Measurements from ENCODE around the gene KRT13. TPM values are rescaled to one million over a fixed set of nuclear protein-coding genes. Genes with fewer than 3 reads are reported as not detected.

KRT13 gene
- total RNA-seq, 1 experiment from 2014 or later, result not detected

DNA sequence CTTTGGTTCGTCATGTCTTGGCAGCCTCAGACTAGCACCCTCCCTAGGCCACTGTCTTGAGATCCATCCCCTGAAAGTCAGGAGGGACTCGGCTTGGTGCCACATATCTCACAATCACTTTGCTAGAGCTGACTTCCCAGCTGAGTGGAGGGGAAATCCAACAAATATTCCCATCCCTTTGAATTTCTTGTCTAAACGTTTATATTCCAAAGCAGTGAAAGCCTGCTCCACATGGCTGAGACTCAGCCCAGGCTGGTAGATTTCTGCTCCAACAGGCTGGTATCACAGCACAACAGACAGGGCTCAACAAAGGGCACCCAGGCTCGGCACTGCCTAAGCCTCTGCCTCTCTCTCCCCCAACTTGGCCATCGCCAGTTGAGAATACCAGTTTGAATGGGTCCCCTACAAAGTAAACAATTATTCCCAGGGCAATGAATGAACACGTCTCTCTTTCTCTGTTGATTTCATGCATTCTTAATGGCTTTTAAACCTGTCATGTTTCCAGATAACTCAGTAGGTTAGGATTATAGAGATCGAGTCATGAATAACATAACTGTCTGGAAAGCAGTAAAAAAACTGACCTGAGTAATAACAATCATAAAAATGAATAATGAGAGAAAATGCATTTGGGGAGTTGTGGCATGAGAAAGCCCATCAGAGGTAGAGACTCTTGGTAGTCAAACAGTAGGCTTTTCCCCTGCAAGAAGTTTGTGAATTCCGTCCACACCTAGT is 1.0 kb downstream of the KRT13 start (continued):
- no peak for TF ChIP-seq FOXP4 (CRISPR knock-in tag; IDR thresholded peaks at IDR 0.05)
- TF ChIP-seq, protein P1, sequence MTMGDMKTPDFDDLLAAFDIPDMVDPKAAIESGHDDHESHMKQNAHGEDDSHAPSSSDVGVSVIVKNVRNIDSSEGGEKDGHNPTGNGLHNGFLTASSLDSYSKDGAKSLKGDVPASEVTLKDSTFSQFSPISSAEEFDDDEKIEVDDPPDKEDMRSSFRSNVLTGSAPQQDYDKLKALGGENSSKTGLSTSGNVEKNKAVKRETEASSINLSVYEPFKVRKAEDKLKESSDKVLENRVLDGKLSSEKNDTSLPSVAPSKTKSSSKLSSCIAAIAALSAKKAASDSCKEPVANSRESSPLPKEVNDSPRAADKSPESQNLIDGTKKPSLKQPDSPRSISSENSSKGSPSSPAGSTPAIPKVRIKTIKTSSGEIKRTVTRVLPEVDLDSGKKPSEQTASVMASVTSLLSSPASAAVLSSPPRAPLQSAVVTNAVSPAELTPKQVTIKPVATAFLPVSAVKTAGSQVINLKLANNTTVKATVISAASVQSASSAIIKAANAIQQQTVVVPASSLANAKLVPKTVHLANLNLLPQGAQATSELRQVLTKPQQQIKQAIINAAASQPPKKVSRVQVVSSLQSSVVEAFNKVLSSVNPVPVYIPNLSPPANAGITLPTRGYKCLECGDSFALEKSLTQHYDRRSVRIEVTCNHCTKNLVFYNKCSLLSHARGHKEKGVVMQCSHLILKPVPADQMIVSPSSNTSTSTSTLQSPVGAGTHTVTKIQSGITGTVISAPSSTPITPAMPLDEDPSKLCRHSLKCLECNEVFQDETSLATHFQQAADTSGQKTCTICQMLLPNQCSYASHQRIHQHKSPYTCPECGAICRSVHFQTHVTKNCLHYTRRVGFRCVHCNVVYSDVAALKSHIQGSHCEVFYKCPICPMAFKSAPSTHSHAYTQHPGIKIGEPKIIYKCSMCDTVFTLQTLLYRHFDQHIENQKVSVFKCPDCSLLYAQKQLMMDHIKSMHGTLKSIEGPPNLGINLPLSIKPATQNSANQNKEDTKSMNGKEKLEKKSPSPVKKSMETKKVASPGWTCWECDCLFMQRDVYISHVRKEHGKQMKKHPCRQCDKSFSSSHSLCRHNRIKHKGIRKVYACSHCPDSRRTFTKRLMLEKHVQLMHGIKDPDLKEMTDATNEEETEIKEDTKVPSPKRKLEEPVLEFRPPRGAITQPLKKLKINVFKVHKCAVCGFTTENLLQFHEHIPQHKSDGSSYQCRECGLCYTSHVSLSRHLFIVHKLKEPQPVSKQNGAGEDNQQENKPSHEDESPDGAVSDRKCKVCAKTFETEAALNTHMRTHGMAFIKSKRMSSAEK (CRISPR knock-in tag; IDR thresholded peaks at IDR 0.05; ENCODE audit: borderline replicate concordance), result no peak
- TF ChIP-seq PRDM15 (CRISPR knock-in tag; IDR thresholded peaks at IDR 0.05), result no peak
- no peak for TF ChIP-seq RORB (CRISPR knock-in tag; IDR thresholded peaks at IDR 0.05)
- no peak for TF ChIP-seq ZSCAN18 (CRISPR knock-in tag; IDR thresholded peaks at IDR 0.05)
- TF ChIP-seq ZNF512 (CRISPR knock-in tag; IDR thresholded peaks at IDR 0.05; ENCODE audit: borderline replicate concordance), result no peak

DNA sequence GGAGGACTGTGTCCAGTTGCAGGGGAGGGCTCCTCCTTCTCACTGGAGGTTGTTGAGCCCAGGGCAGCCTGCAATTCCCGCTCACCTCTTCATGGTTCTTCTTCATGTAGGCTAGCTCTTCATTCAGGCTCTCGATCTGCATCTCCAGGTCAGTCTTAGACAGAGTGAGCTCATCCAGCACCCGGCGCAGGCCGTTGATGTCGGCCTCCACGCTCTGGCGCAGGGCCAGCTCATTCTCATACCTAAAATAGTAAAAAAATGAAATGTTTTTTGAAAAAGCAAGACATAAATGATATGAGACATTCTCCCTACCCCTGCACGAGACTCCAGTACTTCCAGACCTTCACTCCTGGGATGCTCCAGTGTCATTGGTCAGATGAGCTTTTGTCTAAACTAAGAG is 2.2 kb downstream of the KRT13 start:
- H3K27ac Mint-ChIP-seq, result no peak overlapping the region
- no peak for ATAC-seq
- H3K4me3 Mint-ChIP-seq, result no peak overlapping the region
- DNase-seq (ENCODE audit: low spot score), result no peak
- peaks cover 30% of the 10 kb centered on the region for H3K4me1 Mint-ChIP-seq
- POLR2A ChIA-PET, result no interaction called here
- no peaks in the 10 kb centered on the region for H3K9me3 Mint-ChIP-seq
- peaks cover 2% of the 10 kb centered on the region; the same call in 1 of the 2 replicates for H3K27me3 Mint-ChIP-seq (ENCODE audit: low read depth)
- H3K36me3 Mint-ChIP-seq, result no peaks in the 10 kb centered on the region
- no peak for TF ChIP-seq NR1H2 (CRISPR knock-in tag; IDR thresholded peaks at IDR 0.05)
- TF ChIP-seq KAT7 (CRISPR knock-in tag; IDR thresholded peaks at IDR 0.05; ENCODE audit: borderline replicate concordance), result no peak
- no peak for TF ChIP-seq SMAD4 (CRISPR knock-in tag; IDR thresholded peaks at IDR 0.05)
- no peak for TF ChIP-seq NR3C1 (CRISPR knock-in tag; conservative IDR thresholded peaks at IDR 0.05; ENCODE audit: low read depth)
- no peak for TF ChIP-seq E2F5 (CRISPR knock-in tag; IDR thresholded peaks at IDR 0.05)
- TF ChIP-seq ERG (CRISPR knock-in tag; IDR thresholded peaks at IDR 0.05), result no peak
- TF ChIP-seq CREB1 (CRISPR knock-in tag; IDR thresholded peaks at IDR 0.05), result no peak
- no peak for TF ChIP-seq ZNF219 (CRISPR knock-in tag; IDR thresholded peaks at IDR 0.05; ENCODE audit: borderline replicate concordance)
- TF ChIP-seq MYBL2 (CRISPR knock-in tag; IDR thresholded peaks at IDR 0.05), result no peak
- no peak for TF ChIP-seq TEAD4 (CRISPR knock-in tag; IDR thresholded peaks at IDR 0.05)
- TF ChIP-seq GTF2I (CRISPR knock-in tag; conservative IDR thresholded peaks at IDR 0.05), result no peak
- CTCF ChIA-PET, result interaction anchor here (1.0 to 1.5 kb wide), 3 partner anchors 46 to 193 kb away, joined by 3 to 6 read pairs (median 4); no protein-coding TSS in a partner anchor
